ENCODE data around the gene EFHC2. TPM values are rescaled to one million over a fixed set of nuclear protein-coding genes. Genes with fewer than 3 reads are reported as not detected.

Gene EFHC2
- total RNA-seq, 1 experiment from 2014 or later = 1.1 TPM

GRCh38 chrX:44113337-44113736, 230.1 kb downstream of the EFHC2 start:
- Histone ChIP-seq H4K20me1 (ENCODE audit: control insufficient read depth, insufficient read depth, insufficient read length) (no peaks in the 10 kb centered on the region), H2BK5ac (ENCODE audit: insufficient read length, low read length) (no peak overlapping the region), H3K23ac (ENCODE audit: insufficient read length, low read depth, low read length) (no peak overlapping the region), H2BK20ac (ENCODE audit: low read depth, low read length, poor library complexity, severe bottlenecking) (no peak overlapping the region), H3K9ac (ENCODE audit: extremely low read depth, insufficient read length, low read length) (no peak overlapping the region), H2BK15ac (ENCODE audit: low read depth, low read length) (no peak overlapping the region), H2BK120ac (ENCODE audit: low read depth, low read length, poor library complexity, severe bottlenecking) (no peak overlapping the region), H2AK5ac (ENCODE audit: insufficient read length, low read length) (no peak overlapping the region), H4K8ac (replicated peaks; ENCODE audit: insufficient read length, low read depth, low read length) (no peak overlapping the region), H4K5ac (ENCODE audit: insufficient read length, low read depth, low read length) (no peak overlapping the region), H3K4ac (ENCODE audit: low read depth, low read length) (no peak overlapping the region), H3K23me2 (ENCODE audit: insufficient read length, low read depth, low read length, poor library complexity, severe bottlenecking) (no peaks in the 10 kb centered on the region), H3K4me1 (ENCODE audit: insufficient read depth, low read length) (no peaks in the 10 kb centered on the region), H2BK12ac (ENCODE audit: insufficient read length, low read depth, low read length) (no peak overlapping the region), H3K79me2 (ENCODE audit: insufficient read depth, low read length) (no peaks in the 10 kb centered on the region), H3K14ac (ENCODE audit: insufficient read depth, low read length) (no peak overlapping the region), H3K4me2 (ENCODE audit: insufficient read depth, insufficient read length, low read length) (no peak overlapping the region), H3K56ac (ENCODE audit: insufficient read length, low read depth, low read length) (no peak overlapping the region), H4K91ac (ENCODE audit: insufficient read length, low read depth, low read length) (no peak overlapping the region), H3K18ac (ENCODE audit: insufficient read length, low read depth, low read length) (no peak overlapping the region), H3K27me3 (ENCODE audit: insufficient read depth, low read length) (no peaks in the 10 kb centered on the region), H3K27ac (ENCODE audit: insufficient read length, low read depth, low read length) (no peak overlapping the region), H3K79me1 (ENCODE audit: insufficient read depth, low read depth, low read length, poor library complexity, severe bottlenecking) (no peaks in the 10 kb centered on the region), H3T11ph (ENCODE audit: low read length) (no peak overlapping the region), H2AFZ (ENCODE audit: low read length) (no peak overlapping the region), H3K9me3 (ENCODE audit: control insufficient read depth, low read depth, low read length) (peaks cover 43% of the 10 kb centered on the region)
- H3K27me3 Mint-ChIP-seq (ENCODE audit: low read depth) = peaks cover 1% of the 10 kb centered on the region; the same call in 1 of the 2 replicates
- peaks cover 0 to 2% (median 0%) of the 10 kb centered on the region in 3 experiments; a peak in 3 of 7 replicates for H3K36me3 Mint-ChIP-seq (ENCODE audit: insufficient read depth in 1 of 3, low read depth in 3 of 3)
- no peaks in the 10 kb centered on the region for H3K4me1 Mint-ChIP-seq
- DNase-seq = no peak
- H3K9me3 Mint-ChIP-seq = peaks cover 56 to 73% of the 10 kb centered on the region in 2 experiments
- H3K27ac Mint-ChIP-seq = no peak overlapping the region
- WGBS (ENCODE audit: extremely low coverage, insufficient read length, low lambda C conversion rate) = no CpG with 5 or more reads among the region's 2 CpGs
- H3K4me3 Mint-ChIP-seq = no peak overlapping the region
- TF ChIP-seq CTCF (conservative IDR thresholded peaks at IDR 0.05) = no peak
